Stimulated activated CD4-positive, alpha-beta T cell treated with anti-CD3 and anti-CD28 coated beads, TNF-alpha, amount 100 ng/mL, for 4 hours (primary cell): ENCODE results near the gene LRG1.

Source experiments
- DNase-seq, 3 experiments: peaks; one replicate each; pipeline ENCODE4 v3.0.0-alpha.2; 2020; ENCODE audit warnings: low read depth in 3 of 3

The LRG1 gene, protein sequence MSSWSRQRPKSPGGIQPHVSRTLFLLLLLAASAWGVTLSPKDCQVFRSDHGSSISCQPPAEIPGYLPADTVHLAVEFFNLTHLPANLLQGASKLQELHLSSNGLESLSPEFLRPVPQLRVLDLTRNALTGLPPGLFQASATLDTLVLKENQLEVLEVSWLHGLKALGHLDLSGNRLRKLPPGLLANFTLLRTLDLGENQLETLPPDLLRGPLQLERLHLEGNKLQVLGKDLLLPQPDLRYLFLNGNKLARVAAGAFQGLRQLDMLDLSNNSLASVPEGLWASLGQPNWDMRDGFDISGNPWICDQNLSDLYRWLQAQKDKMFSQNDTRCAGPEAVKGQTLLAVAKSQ

DNA sequence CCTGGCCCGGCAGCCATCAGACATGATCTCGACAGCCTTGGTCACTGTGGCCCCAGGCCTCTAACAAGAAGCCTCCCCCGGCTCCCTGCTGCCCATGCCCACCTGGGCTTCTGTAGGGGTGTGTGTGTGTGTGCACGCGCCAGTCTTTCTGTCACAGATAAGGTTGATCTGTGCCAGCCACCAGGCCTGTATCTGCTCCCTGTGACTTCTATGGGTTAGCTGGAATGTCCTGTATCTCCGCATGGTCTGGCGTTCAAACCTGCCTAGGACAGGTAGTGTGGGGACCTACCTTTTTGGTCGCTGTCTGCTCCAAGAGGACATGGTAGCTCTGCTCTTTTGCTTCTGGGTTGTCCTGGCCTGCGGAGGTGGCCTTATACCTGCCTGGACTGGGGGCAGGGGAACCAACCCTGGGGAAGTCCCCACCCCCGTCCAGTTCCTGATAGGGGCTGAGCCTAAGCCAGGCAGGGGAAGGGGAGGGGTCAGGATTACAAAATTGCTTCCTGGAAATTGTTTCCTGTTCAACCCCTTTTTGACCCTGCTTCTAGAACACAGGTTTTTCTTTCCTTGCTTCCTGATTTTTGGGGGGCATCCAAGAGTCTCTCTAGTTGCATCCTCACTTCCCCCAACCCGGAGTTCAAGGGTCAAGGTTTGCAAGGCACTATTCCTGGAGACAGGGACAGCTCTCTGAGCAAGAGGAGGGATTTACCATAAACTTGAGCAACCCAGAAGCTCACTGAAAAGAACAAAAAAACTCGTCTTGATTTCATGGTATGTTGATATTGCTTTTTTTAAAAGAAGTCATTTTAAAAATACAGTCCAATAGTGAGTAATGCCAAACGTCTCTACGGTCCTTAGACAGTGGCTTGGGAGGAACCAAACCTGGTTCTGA lies at the start of gene LRG1:
TSS of gene LRG1 (minus strand) at position 344 of the 889 bp plus-strand sequence. CDS start at position 321, 23 bp downstream.
- DNase-seq: no peak

DNA sequence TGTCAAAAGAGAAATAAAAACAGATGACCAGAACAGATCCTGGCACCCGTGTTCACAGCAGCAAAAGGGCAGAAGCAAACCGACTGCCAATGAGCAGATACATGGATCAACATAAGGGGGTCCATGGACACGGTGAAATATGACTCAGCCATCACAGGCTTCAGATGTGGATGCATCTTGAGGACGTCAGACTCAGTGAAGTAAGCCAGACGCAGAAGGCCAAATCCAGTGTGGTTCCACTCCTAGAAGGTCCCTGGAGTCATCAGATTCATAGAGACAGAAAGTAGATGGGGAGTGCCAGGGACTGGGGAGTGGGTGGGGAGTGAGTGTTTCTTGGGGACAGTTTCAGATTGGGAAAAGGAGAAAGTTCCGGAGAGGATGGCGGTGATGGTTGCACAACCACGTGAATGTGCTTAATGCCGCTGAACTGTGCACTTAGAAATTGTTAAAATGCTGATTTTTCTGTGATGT lies 48.5 kb upstream of the LRG1 start:
- no peak for DNase-seq

DNA sequence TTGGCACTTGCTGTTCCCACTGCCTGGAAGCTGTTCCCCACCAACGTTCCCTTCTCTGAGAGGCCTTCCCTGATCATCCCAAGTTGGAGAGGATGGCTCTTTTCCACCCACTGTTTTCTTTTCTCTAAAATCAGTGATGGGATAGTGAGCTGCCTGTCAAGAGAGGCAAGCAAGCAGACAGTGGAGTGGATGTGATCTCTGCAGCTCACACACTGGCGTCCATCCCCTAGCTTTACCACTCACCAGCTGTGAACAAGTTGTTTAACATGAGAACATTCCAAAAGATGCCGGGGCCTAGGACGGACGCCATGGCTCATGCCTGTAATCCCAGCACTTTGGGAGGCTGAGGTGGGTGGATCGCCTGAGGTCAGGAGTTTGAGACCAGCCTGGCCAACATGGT lies 47.7 kb upstream of the LRG1 start:
- no peak for DNase-seq

DNA sequence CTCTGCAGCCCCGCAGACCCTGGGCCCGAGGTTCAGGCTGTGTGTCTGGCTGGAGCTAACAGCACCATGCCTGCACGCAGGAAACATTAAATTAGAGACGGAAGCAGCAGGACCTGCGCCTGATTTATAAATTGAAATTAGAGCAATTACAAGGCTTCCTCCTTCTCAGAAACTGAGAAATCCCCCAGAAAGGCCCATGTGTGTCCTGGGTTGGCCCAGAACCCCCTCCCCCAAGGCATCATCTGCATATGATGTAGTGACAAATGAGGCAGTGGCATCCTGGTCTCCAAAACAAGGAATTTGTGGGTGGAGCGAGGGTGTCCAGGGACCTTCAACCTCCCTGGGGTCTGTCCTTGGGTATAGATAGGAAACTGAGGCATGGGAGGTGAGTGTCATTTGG lies 46.9 kb upstream of the LRG1 start:
- no peak for DNase-seq

DNA sequence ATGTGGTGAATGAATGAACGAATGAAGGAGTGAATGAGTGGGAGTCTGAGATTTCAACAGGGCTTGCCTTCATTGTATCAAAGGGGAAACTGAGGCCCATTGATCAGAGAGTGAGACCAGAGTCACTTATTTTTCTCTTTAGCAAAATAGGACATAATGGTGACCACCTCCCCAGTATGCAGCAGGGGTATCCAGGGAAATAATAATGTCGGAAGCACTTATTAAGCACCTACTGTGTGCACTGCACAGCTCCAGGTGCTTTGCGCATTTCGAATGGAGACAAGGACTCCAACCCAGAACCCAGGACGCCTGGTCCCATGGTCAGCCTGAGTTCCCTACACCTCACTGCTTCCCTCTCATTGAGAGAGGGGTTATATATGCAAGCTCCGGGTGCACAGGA lies 46.4 kb upstream of the LRG1 start:
- no peak for DNase-seq

DNA sequence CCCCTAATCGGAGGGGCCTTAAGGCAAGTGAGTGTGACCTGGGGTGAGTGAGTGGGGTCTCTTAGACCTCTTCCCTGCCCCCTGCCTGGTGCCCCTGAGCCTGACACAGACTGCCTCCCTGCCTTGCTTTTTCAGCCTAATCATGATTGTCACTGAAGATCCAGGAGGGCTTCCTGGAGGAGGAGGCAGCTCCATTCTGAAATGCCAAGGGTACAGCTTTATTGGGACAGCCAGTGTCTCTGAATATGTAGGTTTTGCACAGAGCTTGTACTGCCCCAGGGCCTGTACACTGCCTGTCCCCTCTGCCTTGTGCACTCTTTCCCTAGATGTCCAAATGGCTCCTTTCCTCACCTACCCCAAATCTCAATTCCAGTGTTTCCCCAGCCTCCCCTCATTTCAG lies 45.7 kb upstream of the LRG1 start:
- DNase-seq: no peak

DNA sequence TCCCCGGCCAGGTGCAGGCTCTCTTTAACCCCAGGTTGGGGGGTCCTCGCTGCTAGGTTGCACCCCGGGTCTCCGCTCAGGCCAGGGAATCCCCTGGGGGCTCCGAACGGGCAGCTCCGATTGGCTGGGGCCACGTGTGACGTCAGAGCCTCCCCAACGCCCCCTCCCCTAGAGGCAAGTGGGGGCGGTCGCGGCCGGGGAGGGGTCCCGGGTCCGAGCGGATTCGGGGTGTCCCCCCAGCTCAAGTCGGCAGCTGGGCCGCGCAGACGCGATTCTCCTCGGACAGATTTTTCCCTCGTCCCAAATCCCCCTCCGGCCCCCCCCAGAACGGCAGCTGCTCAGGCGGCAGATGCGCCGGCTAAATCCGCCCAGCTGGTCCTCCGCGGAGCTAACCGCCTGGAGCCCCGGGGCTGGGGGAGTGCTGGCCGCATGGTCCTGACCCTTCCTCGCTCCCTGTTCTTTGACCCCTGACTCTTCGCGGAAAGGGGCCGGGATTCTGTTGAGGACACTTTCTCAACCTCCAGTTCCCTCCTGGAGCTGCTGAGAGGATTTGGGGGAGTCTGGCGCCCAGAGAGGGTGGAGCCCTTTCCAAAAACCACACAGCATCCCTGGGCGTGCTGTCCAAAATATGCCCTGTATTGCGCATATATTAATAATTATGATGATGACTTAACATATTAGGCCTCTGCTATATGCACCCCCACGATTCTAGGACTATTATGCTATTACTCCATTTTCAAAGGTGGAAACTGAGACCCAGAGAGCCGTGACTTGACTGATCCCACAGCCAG lies 45.0 kb upstream of the LRG1 start:
- DNase-seq: no peak

DNA sequence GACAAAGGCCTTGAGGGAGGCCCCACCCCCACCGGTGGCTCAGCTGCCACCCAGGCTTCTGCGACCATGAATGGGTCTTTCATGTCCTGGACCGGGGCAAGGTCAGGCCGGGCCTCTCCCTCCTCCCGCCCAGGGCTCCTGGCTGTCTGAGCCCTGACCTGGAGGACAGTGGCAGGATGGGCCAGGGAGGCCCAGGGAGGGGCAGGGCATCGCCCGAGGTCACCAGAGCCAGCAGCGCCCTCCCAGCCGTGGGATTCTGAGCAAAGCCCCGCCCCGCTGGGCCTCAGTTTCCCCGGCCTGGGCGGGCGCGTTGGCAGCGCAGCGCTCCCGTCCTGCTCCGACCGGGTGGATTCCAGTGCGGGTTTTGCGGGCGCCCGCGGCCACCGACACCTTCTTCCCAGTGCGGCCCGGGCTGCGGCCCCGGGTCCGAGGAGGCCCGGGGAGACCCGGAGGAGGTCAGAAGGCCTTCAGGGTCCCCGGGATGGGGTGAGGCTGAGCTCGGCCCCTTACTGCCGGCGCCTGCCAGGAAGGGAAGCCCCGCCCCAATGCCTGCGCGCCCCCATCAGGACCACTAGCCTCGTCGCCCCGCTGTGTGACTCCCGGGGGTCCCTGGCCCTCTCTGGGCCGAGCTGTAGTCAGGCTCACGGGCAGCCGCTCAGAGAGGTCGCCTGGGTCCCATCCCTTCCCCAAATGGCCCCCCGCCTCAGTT lies 44.3 kb upstream of the LRG1 start:
- peak in 1 of 3 experiments; percentile 11 for DNase-seq

DNA sequence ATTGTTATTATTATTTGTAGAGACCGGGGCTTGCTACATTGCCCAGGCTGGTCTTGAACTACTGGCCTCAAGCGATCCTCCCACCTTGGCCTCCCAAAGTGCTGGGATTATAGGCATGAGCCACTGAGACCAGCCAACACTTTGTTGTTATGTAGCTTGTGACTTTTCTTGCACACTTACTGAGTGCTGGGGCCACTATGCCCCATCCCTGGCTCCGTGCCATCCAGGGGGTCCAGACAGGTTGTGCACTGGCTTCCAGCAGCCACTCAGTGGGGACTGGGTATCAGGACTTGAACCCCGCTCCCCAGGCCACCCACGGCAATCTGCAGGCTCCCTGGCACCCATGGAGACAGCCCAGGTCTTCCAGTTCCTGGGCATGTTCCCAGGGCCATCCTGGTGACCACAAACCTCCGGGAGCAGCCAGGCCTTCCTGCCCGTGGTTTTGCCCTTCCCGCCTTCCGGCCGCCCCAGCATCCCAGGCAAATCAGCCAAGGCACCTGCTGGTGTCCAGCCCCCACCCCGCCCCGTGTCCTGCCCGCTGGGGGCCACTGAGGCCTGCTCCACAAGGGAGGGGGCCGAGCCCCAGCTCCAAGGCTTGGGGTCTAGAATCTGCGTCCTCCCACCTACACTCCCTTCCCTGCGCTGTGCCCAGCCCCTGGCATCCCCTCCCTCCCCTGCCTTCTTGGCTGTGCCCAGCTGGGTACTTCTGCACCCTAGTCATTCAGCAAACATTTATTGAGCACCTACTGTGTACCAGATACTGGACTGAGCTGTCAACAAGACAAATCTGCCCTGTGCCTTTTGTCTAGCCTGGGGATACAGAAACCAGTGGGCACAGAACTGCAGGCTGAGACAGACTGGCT lies 43.4 kb upstream of the LRG1 start:
- DNase-seq: no peak

DNA sequence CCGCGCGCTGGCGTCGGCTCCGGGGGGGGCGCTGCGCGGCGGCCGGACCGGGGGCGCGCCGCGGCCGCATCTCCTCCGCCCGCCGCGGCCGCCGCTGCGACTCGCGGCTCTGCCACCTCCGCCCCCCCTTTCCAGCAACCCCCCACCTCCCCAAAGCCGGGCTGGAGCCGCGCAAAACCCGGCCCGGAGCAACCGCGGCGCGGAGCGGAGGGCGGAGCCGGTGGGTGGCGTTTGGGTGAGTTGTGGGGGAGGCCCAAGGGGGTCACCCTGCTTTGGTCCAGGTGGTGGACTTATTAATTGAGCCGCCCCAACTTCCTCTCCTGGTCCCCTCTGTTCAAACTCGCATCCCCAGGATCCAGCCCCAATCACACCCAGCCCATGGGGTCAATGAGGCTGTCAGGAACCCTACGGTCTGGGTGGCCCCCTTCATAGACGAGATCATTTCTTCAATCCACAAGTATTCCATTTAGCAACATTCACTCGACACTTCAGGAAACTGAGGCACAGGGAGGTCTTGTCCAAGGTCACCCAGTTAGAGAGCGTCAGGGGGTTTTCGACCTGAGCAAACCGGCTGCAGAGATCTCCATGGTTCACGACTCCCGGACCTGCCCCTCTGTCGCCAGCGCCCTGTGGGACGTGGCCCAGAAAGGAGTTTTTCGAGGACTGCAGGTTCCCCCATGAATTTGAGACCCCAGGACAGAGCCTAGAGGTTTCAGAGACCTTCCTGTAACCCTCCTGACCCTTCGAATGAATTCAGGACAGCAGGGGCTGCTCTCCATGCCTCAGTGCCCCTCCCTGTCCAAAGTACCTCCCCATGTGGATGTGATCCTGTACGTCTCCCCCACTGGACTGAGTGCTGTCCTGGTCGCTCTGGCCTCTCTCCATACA lies 42.1 kb upstream of the LRG1 start:
- no peak for DNase-seq

DNA sequence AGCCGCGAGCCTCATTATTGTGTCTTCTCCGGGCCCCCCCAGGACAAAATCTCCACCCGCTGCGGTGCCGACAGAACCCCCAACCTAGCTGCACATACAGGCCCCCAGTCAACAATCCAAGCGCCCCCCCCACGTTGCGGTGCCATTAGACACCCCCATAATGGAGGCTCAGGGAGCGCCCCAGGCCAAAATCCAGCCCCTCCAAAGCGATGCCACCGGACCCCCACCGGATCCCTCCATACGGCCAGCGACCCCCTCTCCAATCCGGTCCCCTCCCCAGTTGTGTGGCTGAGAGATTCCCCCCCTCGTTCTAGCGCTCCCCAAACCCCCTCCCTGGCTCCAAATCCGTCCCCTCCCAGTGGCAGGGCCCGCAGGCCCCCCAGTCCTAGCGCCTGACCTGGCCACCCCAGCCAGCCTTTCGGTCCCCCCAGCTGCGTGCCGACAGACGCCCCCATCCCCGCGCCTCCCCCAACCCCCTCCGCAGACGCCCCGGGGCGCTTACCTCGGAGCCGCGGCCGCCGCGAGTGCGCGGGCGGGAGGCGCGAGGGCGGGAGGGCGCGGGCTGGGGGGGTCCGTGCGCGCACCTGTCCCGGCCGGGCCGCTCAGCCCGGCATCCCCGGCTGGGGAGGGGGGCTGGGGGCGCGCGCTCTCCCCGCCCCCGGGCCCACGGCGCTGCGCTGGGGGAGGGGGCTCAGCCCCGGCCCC lies 41.3 kb upstream of the LRG1 start:
- no peak for DNase-seq

DNA sequence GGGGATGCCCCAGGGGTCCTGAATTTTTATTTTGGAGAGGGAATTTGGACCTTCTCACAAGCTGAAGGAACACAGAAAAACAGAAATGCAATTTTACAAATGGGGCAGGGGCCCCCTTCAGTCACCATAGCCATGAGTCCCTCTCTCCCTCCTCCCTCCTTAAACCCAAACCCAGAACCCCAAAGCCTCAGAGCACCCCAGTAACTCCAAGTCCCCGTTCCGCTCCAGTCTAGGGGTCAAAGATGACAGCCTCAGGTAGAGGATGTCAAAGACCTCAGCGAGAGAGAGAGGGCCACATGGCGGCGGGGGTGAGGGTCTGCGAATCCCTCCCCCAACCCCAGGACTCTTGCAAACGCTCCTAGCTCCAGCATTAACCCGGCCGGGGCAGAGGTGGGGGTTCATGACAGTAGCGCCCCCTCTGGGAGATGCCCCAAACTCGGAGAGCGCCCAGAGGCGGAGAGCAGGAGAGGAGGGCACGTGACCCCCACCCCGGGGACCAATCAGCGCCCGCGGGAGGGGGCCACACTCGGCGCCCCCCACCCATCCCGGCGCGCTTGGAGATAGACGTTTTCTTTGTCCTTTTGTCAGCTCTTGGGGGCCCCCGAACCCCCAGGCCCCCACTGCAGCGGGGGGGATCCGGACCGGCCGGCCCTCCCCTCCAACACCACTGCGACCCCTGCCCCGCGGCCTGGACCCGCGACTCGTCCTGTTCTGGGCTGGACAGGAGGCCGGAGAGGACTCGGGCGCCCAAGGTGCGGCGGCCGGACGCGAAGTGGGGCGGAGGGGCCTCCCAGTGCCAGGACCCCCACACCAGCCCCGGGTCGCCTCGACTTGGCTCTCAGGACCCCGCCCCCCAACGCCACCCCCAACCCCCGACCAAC lies 40.4 kb upstream of the LRG1 start:
- no peak for DNase-seq

DNA sequence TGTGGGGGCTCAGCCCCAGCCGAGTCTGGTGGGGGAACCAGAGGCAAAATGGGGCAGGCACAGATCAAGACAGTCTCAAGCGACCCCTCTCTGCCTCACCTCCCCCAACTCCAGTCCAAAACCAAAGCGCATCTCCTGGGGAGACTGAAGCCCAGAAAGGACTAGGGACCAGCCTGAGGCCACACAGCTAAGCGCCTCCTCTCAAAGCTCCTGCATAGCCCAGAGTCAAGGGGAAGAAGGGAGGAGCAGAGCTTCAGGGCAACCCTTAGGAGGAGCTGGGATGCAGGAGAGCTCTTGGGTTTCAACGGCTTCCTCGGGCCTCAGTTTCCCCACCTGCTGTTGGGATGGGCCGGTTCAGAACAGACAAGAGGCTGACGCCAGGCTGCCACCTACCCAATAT lies 39.6 kb upstream of the LRG1 start:
- DNase-seq: no peak

DNA sequence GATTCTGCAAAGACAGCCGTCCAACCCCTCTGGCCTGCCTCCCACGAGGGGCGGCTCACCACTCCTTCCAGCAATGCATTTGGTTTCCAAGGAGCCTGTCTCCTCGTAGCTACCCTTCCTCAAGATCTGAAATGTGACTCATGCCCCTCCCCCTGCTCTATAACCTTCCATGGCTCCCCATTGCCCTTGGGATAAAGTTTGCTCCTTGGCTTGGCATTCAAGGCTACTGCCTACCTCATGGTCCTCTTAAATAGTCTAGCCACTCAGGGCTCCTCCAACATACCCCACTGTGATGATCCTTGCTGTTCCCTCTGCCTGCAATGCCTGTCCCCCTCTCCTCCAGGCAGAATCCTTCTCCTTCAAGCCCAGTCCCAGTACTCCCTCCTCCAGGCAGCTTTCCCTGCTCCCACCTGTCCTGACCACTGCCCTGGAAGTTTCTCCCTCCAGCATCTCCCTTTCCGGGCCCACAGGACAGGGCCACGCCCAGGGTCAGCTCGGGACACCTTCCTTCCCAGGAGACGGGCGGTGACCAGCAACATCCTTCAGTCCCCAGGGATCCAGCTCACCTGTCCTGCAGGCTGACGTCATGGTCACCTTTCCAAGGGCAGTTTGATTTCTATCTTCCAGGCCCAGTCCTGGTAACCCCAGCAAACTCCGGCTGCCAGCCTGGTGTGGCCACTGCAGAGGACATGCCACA lies 38.9 kb upstream of the LRG1 start:
- DNase-seq: no peak

DNA sequence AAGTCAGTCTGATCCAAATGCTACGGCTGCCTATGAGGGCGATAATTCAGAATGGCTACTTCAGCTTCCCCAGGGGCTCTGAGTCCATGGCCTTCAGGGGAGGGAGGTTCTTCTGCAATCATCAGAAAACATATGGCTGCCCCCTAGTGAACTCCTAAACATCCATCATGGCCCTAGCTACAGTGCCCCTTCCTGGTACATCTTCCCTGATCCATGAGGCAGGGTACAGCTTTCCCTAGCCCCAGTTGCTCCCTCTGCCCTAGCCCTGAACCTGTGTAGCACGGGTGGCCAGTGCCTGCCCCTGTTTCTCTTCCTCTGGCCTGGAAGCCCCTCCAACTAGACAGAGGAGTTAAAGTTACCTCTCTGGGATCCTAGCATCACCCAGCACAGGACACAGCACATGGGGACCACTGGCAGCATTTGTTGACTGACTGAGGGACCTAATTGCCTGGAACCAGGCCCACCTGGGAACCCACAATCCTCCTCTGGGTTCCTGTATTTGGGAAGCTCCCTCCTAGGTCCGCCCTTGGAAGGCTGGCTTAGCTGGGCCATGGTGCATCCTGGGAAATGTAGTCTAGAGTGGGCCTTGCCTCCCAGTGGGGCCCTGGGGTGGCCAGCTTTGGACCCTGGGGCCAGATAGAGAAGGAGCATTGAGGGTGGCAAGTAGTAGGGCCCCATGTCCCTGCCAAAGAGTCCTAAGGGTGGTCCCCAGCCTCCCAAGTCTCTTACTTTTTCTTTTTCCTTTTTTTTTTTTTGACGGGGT lies 37.4 kb upstream of the LRG1 start:
- DNase-seq: no peak
